ENCODE data around the gene SLC23A2. TPM values are rescaled to one million over a fixed set of nuclear protein-coding genes. Genes with fewer than 3 reads are reported as not detected.
"Not testable (repeated sequence)": the region's sequence is repeated elsewhere in the genome, so short reads cannot be mapped to it uniquely, and the experiment has no call there.

Gene SLC23A2
- 9.8 TPM for polyA plus RNA-seq (2012; ENCODE audit: low read depth, missing spikeins)

DNA sequence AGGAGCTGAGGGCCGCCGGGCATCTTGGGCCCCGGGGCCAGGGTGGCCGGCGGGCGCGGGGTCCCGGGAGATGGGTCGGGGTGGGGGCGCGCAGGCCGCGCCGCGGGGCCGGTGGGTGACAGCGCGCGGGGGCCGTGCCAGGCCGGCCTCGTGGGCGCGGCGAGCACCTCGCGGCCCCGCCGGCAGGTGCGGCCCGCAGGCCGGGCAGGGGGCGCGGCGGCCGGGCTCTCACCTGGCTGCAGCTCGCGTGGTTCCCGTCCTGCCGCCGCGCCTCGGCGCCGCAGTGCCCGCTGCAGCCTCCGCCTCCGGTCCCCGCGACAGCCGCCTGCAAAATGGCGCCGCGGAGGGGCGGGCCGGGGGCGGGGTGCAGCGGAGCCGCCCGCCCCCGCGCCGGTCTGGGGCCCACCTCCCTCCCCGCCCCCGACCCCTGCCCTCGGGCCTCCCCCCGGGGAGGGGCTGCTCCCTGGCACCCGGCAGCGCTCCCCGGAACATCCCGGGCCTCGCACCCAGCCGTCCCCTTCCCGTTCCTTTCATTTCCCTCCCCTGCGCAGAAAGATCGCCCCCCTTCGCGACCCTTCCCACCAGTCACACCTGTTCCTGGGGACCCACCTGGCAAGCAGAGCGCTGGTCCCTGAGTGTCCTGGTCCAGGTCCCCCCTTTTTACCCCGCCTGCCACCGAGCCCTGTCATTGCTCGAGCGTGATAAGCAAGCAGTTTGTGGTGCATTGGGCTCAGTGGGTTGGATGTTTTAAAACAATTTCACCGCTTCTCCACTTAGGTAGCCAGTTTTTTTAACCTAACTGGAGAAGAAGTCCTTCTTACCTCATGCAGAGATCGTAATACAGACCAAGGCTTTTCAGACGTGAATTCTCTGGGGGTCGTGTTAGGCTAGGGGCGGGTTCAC, at the start of gene SLC23A2:
Gene SLC23A2, minus strand, starts transcription at position 337 of the 903 bp plus-strand sequence. CDS start 68,948 bp downstream, outside the sequence.
- no peak for TF ChIP-seq PAX5 (IDR thresholded peaks at IDR 0.05; ENCODE audit: insufficient read depth, low read length, severe bottlenecking)
- TF ChIP-seq POU2F2 (IDR thresholded peaks at IDR 0.05; ENCODE audit: low read depth, low read length) = no peak
- TF ChIP-seq TAF1 (IDR thresholded peaks at IDR 0.05; ENCODE audit: low read depth, low read length) = peak; percentile 62; the same call in 1 of the 2 replicates
- DNase-seq (ENCODE audit: insufficient read length, low spot score) = peak; percentile 68
- peak; percentile 76 for FAIRE-seq

DNA sequence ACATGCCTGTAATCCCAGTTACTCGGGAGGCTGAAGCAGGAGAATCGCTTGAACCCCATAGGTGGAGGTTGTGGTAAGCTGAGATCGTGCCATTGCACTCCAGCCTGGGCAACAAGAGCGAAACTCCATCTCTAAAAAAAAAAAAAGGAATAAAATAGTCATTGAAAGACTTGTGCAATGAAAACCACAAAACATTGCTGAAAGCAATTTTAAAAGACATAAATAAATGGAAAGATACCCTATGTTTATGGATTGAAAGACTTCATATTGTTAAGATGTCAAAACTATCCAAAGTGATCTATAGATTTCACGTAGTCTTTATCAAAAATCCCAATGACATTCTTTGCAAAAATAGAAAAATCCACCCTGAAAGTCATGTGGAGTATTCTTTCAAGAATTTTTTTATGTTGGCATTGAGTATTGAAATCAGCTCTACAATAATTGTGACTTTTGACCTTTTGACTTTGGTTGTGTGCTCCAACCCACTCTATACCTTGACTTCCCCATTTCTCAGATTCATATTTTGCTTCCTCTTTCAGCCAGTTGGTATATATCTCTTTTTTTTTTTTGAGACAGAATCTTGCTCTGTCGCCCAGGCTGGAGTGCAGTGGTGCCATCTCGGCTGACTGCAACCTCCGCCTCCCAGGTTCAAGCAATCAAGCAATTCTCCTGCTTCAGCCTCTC, 45.5 kb upstream of the SLC23A2 start:
- TF ChIP-seq POLR2A (IDR thresholded peaks at IDR 0.05; ENCODE audit: low read depth, low read length) (no peak), SPI1 (IDR thresholded peaks at IDR 0.05; ENCODE audit: low read depth, low read length) (peak; percentile 86), TAF1 (IDR thresholded peaks at IDR 0.05; ENCODE audit: low read depth, low read length) (no peak), PAX5 (IDR thresholded peaks at IDR 0.05; ENCODE audit: insufficient read depth, low read length, severe bottlenecking) (no peak), POU2F2 (IDR thresholded peaks at IDR 0.05; ENCODE audit: low read depth, low read length) (no peak)
- FAIRE-seq = no peak
- DNase-seq (ENCODE audit: insufficient read length, low spot score) = no peak

DNA sequence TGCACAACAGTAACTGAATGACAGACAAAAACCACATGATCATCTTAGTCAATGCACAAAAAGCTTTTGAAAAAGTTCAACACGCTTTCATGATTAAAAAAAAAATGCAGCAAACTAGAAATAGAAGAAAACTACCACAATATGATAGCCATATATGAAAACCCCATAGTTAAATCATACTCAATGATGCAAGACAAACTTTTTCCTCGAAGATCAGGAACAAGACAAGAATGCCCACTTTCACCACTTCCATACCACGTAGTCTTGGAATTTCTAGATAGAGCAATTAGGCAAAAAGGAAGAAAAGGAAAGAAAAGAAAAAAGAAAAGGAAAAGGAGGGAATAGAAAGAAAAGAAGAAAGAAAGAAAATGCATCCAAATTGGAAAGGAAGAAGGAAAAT, 44.6 kb upstream of the SLC23A2 start:
- no peak for FAIRE-seq
- TF ChIP-seq TAF1 (IDR thresholded peaks at IDR 0.05; ENCODE audit: low read depth, low read length) = no peak
- no peak for TF ChIP-seq PAX5 (IDR thresholded peaks at IDR 0.05; ENCODE audit: insufficient read depth, low read length, severe bottlenecking)
- no peak for TF ChIP-seq POU2F2 (IDR thresholded peaks at IDR 0.05; ENCODE audit: low read depth, low read length)
- no peak for TF ChIP-seq POLR2A (IDR thresholded peaks at IDR 0.05; ENCODE audit: low read depth, low read length)
- TF ChIP-seq POLR2AphosphoS5 (IDR thresholded peaks at IDR 0.05; ENCODE audit: low read depth, low read length) = no peak
- TF ChIP-seq SPI1 (IDR thresholded peaks at IDR 0.05; ENCODE audit: low read depth, low read length) = no peak
- no peak for DNase-seq (ENCODE audit: insufficient read length, low spot score)

DNA sequence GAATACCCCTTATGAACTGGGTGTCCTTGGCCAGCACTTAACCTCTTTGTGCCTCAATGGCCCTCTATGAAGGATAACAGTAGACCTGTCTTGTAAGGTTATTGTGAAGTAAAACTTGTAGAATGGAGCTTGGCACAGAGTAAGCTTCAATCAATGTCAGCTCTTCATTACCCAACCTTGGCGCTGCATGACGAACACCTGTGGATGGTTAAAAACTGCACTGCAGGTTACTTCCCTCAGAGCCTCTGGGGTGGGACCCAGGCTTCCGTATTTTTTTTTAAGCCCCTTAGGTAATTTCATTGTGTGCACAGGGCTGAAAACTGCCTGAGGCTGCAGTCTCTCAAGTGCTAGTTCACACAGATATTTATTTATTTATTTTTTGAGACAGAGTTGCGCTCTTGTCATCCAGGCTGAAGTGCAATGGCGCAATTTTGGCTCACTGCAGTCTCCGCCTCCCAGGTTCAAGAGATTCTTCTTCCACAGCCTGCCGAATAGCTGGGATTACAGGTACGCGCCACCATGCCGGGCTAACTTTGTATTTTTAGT, 42.8 kb upstream of the SLC23A2 start:
- no peak for FAIRE-seq
- TF ChIP-seq POLR2AphosphoS5 (IDR thresholded peaks at IDR 0.05; ENCODE audit: low read depth, low read length) (no peak), SPI1 (IDR thresholded peaks at IDR 0.05; ENCODE audit: low read depth, low read length) (peak; percentile 19; the same call in 1 of the 2 replicates)
- no peak for DNase-seq (ENCODE audit: insufficient read length, low spot score)

- no peak for FAIRE-seq
- TF ChIP-seq TAF1 (IDR thresholded peaks at IDR 0.05; ENCODE audit: low read depth, low read length) = no peak
- TF ChIP-seq SPI1 (IDR thresholded peaks at IDR 0.05; ENCODE audit: low read depth, low read length) = no peak
- TF ChIP-seq PAX5 (IDR thresholded peaks at IDR 0.05; ENCODE audit: insufficient read depth, low read length, severe bottlenecking) = no peak
- TF ChIP-seq POLR2A (IDR thresholded peaks at IDR 0.05; ENCODE audit: low read depth, low read length) = no peak
- TF ChIP-seq POU2F2 (IDR thresholded peaks at IDR 0.05; ENCODE audit: low read depth, low read length) = no peak
- TF ChIP-seq POLR2AphosphoS5 (IDR thresholded peaks at IDR 0.05; ENCODE audit: low read depth, low read length) = no peak
- no peak for DNase-seq (ENCODE audit: insufficient read length, low spot score)
Measured at GRCh38 chr20:5041433-5041832, 40.1 kb upstream of the SLC23A2 start.

DNA sequence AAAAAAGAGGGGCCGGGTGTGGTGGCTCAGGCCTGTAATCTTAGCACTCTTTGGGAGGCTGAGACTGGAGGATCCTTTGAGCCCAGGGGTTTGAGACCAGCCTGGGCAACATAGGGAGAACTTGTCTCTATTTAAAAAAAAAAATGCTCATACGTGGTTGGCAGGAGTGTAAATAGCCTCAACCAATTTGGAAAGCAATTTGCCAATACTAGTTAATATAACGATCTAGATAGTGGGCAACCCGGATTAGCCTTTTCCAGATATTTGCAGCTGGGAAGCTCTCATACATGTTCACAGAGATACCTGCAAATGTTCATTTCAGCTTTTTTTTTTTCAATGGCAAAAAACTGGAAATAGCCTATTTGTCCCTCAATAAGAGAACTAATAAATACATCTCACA, 39.0 kb upstream of the SLC23A2 start:
- DNase-seq (ENCODE audit: insufficient read length, low spot score) = no peak
- TF ChIP-seq SPI1 (IDR thresholded peaks at IDR 0.05; ENCODE audit: low read depth, low read length) (no peak), TAF1 (IDR thresholded peaks at IDR 0.05; ENCODE audit: low read depth, low read length) (no peak), POU2F2 (IDR thresholded peaks at IDR 0.05; ENCODE audit: low read depth, low read length) (no peak), PAX5 (IDR thresholded peaks at IDR 0.05; ENCODE audit: insufficient read depth, low read length, severe bottlenecking) (no peak), POLR2A (IDR thresholded peaks at IDR 0.05; ENCODE audit: low read depth, low read length) (no peak), POLR2AphosphoS5 (IDR thresholded peaks at IDR 0.05; ENCODE audit: low read depth, low read length) (no peak)
- FAIRE-seq = no peak

DNA sequence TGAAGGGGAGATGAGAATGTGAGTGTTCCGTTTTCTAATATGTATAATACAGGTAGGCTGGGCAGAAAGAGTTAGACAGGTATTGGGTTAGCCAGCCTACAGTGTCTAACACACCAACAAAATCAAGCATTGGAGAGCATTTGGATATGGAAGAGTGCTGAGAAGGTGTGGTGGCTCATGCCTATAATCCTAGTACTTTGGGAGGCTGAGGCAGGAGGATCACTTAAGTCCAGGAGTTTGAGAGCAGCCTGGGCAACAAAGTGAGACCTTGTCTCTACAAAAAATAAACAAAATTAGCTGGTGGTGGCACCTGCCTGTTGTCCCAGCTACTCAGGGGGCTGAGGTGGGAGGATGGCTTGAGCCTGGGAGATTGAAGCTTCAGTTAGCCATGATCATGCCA, 38.6 kb upstream of the SLC23A2 start:
- TF ChIP-seq POLR2A (IDR thresholded peaks at IDR 0.05; ENCODE audit: low read depth, low read length) (no peak), TAF1 (IDR thresholded peaks at IDR 0.05; ENCODE audit: low read depth, low read length) (no peak), POLR2AphosphoS5 (IDR thresholded peaks at IDR 0.05; ENCODE audit: low read depth, low read length) (no peak), POU2F2 (IDR thresholded peaks at IDR 0.05; ENCODE audit: low read depth, low read length) (no peak), SPI1 (IDR thresholded peaks at IDR 0.05; ENCODE audit: low read depth, low read length) (no peak)
- FAIRE-seq (no peak), DNase-seq (ENCODE audit: insufficient read length, low spot score) (no peak)

DNA sequence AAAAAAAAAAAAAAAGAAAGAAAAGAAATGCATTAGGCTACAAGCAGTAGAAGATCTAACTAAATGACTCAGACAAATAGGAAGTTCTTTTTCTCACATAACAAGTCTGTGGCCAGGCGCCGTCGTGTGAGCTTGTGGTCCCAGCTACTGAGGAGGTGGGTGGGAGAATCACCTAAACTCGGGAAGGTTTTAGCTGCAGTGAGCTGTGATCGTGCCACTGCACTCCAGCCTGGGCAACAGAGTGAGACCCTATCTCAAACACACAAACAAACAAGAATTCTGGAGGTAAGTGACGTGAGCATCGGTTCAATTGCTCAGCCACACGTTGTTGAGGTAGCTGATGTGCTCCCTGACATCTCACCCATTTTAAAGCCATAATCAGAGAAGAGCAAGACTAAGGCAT, 37.9 kb upstream of the SLC23A2 start:
- no peak for TF ChIP-seq POLR2AphosphoS5 (IDR thresholded peaks at IDR 0.05; ENCODE audit: low read depth, low read length)
- 0 out of 2 replicates have a peak, but pooled peaks have one; percentile 42 for TF ChIP-seq POU2F2 (IDR thresholded peaks at IDR 0.05; ENCODE audit: low read depth, low read length)
- TF ChIP-seq POLR2A (IDR thresholded peaks at IDR 0.05; ENCODE audit: low read depth, low read length) = no peak
- FAIRE-seq (no peak), DNase-seq (ENCODE audit: insufficient read length, low spot score) (no peak)

DNA sequence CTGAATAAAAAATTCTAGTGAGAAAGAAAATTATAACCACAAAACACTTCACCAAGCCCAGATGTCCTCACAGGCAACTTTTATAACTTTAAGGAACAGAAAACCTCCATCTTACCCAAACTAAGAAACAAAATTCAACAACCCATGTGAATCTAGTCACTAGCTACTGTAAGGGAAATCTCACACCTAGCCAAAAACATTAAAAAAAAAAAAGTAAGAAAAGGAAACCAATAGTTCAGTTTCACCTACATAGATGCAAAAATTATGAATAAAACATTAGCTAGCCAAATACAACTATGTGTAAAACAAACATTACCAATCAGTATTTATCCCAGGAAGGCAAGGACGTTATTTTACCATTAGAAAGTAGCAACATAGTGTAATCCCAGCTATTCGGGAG, 35.5 kb upstream of the SLC23A2 start:
- TF ChIP-seq POLR2AphosphoS5 (IDR thresholded peaks at IDR 0.05; ENCODE audit: low read depth, low read length) (no peak), TAF1 (IDR thresholded peaks at IDR 0.05; ENCODE audit: low read depth, low read length) (no peak), SPI1 (IDR thresholded peaks at IDR 0.05; ENCODE audit: low read depth, low read length) (peak; percentile 10; the same call in 1 of the 2 replicates), PAX5 (IDR thresholded peaks at IDR 0.05; ENCODE audit: insufficient read depth, low read length, severe bottlenecking) (no peak), POLR2A (IDR thresholded peaks at IDR 0.05; ENCODE audit: low read depth, low read length) (no peak)
- no peak for DNase-seq (ENCODE audit: insufficient read length, low spot score)
- no peak for FAIRE-seq

DNA sequence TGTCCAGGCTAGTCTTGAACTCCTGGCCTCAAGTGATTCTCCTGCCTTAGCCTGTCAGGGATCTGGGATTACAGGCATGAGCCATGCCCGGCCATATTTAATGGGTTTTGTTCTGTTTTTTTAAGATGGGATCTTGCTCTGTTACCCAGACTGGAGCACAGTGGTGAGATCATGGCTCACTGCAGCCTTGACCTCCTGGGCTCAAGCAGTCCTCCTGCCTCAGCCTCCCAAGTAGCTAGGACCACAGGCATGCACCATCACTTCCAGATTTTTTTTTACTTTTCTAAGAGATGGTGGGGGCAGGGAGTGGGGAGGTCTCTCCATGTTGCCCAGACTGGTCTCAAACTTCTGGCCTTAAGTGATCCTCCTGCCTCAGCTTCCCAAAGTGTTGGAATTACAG, 34.2 kb upstream of the SLC23A2 start:
- FAIRE-seq = not testable (repeated sequence)

More for the DNA sequence above, 34.2 kb upstream of the SLC23A2 start:
- DNase-seq (ENCODE audit: insufficient read length, low spot score) = not testable (repeated sequence)
